ENCODE results near the gene RBM28. TPM values are rescaled to one million over a fixed set of nuclear protein-coding genes. Genes with fewer than 3 reads are reported as not detected.

The RBM28 gene
- total RNA-seq, 1 experiment from 2014 or later, result 70.0 TPM

DNA sequence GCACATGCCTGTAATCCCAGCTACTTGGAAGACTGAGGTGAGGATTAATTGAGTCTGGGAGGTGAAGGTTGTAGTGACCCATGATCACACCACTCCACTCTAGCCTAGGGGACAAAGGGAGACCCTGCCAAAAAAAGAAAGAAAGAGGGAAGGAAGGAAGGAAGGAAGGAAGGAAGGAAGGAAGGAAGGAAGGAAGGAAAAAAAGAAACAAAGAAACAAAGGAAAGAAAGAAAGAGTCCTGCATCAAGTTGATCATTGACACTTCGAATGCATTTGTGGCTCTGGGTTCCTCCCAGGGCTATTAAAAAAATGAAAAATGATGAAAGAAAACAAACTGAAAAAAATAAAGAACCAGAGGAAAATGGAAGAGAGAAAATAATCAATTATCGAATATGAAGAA lies 21.7 kb upstream of the RBM28 start:
- TF ChIP-seq, protein P1, sequence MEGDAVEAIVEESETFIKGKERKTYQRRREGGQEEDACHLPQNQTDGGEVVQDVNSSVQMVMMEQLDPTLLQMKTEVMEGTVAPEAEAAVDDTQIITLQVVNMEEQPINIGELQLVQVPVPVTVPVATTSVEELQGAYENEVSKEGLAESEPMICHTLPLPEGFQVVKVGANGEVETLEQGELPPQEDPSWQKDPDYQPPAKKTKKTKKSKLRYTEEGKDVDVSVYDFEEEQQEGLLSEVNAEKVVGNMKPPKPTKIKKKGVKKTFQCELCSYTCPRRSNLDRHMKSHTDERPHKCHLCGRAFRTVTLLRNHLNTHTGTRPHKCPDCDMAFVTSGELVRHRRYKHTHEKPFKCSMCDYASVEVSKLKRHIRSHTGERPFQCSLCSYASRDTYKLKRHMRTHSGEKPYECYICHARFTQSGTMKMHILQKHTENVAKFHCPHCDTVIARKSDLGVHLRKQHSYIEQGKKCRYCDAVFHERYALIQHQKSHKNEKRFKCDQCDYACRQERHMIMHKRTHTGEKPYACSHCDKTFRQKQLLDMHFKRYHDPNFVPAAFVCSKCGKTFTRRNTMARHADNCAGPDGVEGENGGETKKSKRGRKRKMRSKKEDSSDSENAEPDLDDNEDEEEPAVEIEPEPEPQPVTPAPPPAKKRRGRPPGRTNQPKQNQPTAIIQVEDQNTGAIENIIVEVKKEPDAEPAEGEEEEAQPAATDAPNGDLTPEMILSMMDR (conservative IDR thresholded peaks at IDR 0.05), result no peak
- peaks cover 8% of the 10 kb centered on the region for H3K23me2 ChIP-seq (ENCODE audit: insufficient read length, low read depth, low read length, poor library complexity, severe bottlenecking)
- no peak overlapping the region for H4K8ac ChIP-seq (replicated peaks; ENCODE audit: insufficient read length, low read depth, low read length)
- H3K4me1 ChIP-seq (ENCODE audit: insufficient read depth, low read length), result no peaks in the 10 kb centered on the region
- Mint-ChIP-seq H3K9me3 (peaks cover 0 to 1% of the 10 kb centered on the region in 2 experiments; a peak in 1 of 5 replicates), H3K27me3 (ENCODE audit: low read depth) (peaks cover 78% of the 10 kb centered on the region), H3K4me3 (no peak overlapping the region), H3K4me1 (peaks cover 8 to 10% of the 10 kb centered on the region in 2 experiments), H3K27ac (no peak overlapping the region), H3K36me3 (ENCODE audit: insufficient read depth in 1 of 3, low read depth in 3 of 3) (no peaks in the 10 kb centered on the region; a peak in 2 of 7 replicates)
- no peak overlapping the region for H4K5ac ChIP-seq (ENCODE audit: insufficient read length, low read depth, low read length)
- H4K20me1 ChIP-seq (ENCODE audit: control insufficient read depth, insufficient read depth, insufficient read length), result no peaks in the 10 kb centered on the region
- H3K79me2 ChIP-seq (ENCODE audit: insufficient read depth, low read length), result no peaks in the 10 kb centered on the region
- no peaks in the 10 kb centered on the region for H3K79me1 ChIP-seq (ENCODE audit: insufficient read depth, low read depth, low read length, poor library complexity, severe bottlenecking)
- no peaks in the 10 kb centered on the region for H3K9me3 ChIP-seq (ENCODE audit: control insufficient read depth, low read depth, low read length)
- H3K9ac ChIP-seq (ENCODE audit: extremely low read depth, insufficient read length, low read length), result no peak overlapping the region
- H2AK5ac ChIP-seq (ENCODE audit: insufficient read length, low read length), result no peak overlapping the region
- no peak overlapping the region for H3K56ac ChIP-seq (ENCODE audit: insufficient read length, low read depth, low read length)
- H2BK15ac ChIP-seq (ENCODE audit: low read depth, low read length), result no peak overlapping the region
- no CpG with 5 or more reads among the region's 2 CpGs for WGBS (ENCODE audit: extremely low coverage, insufficient read length, low lambda C conversion rate)
- no peak overlapping the region for H3T11ph ChIP-seq (ENCODE audit: low read length)
- H3K4ac ChIP-seq (ENCODE audit: low read depth, low read length), result no peak overlapping the region
- no peak overlapping the region for H3K14ac ChIP-seq (ENCODE audit: insufficient read depth, low read length)
- H3K23ac ChIP-seq (ENCODE audit: insufficient read length, low read depth, low read length), result no peak overlapping the region
- no peak overlapping the region for H2BK120ac ChIP-seq (ENCODE audit: low read depth, low read length, poor library complexity, severe bottlenecking)
- H4K91ac ChIP-seq (ENCODE audit: insufficient read length, low read depth, low read length), result no peak overlapping the region
- no peak overlapping the region for H2AFZ ChIP-seq (ENCODE audit: low read length)
- H3K4me2 ChIP-seq (ENCODE audit: insufficient read depth, insufficient read length, low read length), result no peak overlapping the region
- peaks cover 34% of the 10 kb centered on the region for H3K27me3 ChIP-seq (ENCODE audit: insufficient read depth, low read length)
- H3K27ac ChIP-seq (ENCODE audit: insufficient read length, low read depth, low read length), result no peak overlapping the region
- H2BK5ac ChIP-seq (ENCODE audit: insufficient read length, low read length), result no peak overlapping the region
- no peak for DNase-seq
- H2BK20ac ChIP-seq (ENCODE audit: low read depth, low read length, poor library complexity, severe bottlenecking), result no peak overlapping the region
- H2BK12ac ChIP-seq (ENCODE audit: insufficient read length, low read depth, low read length), result no peak overlapping the region
- H3K18ac ChIP-seq (ENCODE audit: insufficient read length, low read depth, low read length), result no peak overlapping the region
